Thyroid gland (tissue), 4 donors: ENCODE measurements around the gene PIK3R6. TPM values are rescaled to one million over a fixed set of nuclear protein-coding genes. Genes with fewer than 3 reads are reported as not detected.

Experiments used
- DNase-seq, 2 donors: peaks; one replicate each; pipeline ENCODE4 v3.0.0-alpha.2; 2019
- H3K27ac ChIP-seq, 3 donors: fragments of 200-600 bp; sonication (generic); 1 replicate in 2 of 3; 2 replicates in 1 of 3; pipeline ENCODE4 v1.5.1; 2016 to 2019; ENCODE audit warnings: mild to moderate bottlenecking in 1 of 3, moderate library complexity in 1 of 3
- H3K27me3 ChIP-seq: fragments of 200-600 bp; sonication (generic); one replicate; pipeline ENCODE4 v1.5.1; 2019
- H3K36me3 ChIP-seq, 2 donors: fragments of 200-600 bp; sonication (generic); one replicate each; pipeline ENCODE4 v1.5.1; 2016 to 2019
- H3K4me1 ChIP-seq, 2 donors: fragments of 200-600 bp; sonication (generic); one replicate each; pipeline ENCODE4 v1.5.1; 2017 to 2019
- H3K4me3 ChIP-seq, 3 donors: fragments of 200-600 bp; sonication (generic); replicated peaks in 1 of 3; 1 replicate in 2 of 3; 2 replicates in 1 of 3; pipeline ENCODE4 v1.5.1; 2016; ENCODE audit warnings: mild to moderate bottlenecking in 1 of 3
- H3K9me3 ChIP-seq: fragments of 200-600 bp; sonication (generic); one replicate; pipeline ENCODE4 v1.5.1; 2017
- CTCF ChIP-seq, 6 experiments: fragments of 200-600 bp in 3 of 6; fragments of 450-650 bp in 3 of 6; sonication (generic) in 3 of 6; IDR thresholded peaks; one replicate each; pipeline ENCODE4 v1.5.1; 2016 to 2019; ENCODE audit warnings: antibody characterized with exemption in 6 of 6, mild to moderate bottlenecking in 2 of 6, inconsistent platforms in 1 of 6, moderate library complexity in 1 of 6
- POLR2A ChIP-seq, 2 donors: fragments of 450-650 bp; IDR thresholded peaks; one replicate each; pipeline ENCODE4 v1.6.1; 2017; ENCODE audit warnings: antibody characterized with exemption in 2 of 2, mild to moderate bottlenecking in 2 of 2, moderate library complexity in 1 of 2
- WGBS, 2 donors: methylation state at CpG; one replicate each; pipeline ENCODE4 v1.1.5; 2017; 5-methylcytosine and 5-hydroxymethylcytosine counted together
- intact Hi-C: fragments of 100-400 bp; cut with DNase I; formaldehyde crosslinking; loops from one replicate; pipeline ENCODE4 v1.15.1; 2023
- total RNA-seq, 4 donors: library from RNA; depleted of rRNA; stranded (reverse); fragments of >200 nt; gene quantifications; one replicate each; pipeline ENCODE4 v1.2.3, GENCODE V29; 2016

The PIK3R6 gene
- total RNA-seq, 4 donors from 2014 or later, result 0.22 TPM; not detected in 3

GRCh38 chr17:8828517-8828875 is 39.0 kb downstream of the PIK3R6 start:
- Histone ChIP-seq H3K27ac (no peak overlapping the region), H3K4me3 (no peak overlapping the region), H3K4me1 (no peaks in the 10 kb centered on the region), H3K27me3 (no peaks in the 10 kb centered on the region), H3K9me3 (no peaks in the 10 kb centered on the region), H3K36me3 (no peaks in the 10 kb centered on the region)
- 89 to 95% methylated on average over 10 to 17 of the region's 20 CpGs for WGBS, 2 donors
- intact Hi-C loops, result no loop called here
- no peak for TF ChIP-seq POLR2A (IDR thresholded peaks at IDR 0.05)
- TF ChIP-seq CTCF (IDR thresholded peaks at IDR 0.05), result no peak
- DNase-seq, result no peak

- intact Hi-C loops, result no loop called here
- no peak for DNase-seq
- TF ChIP-seq POLR2A (IDR thresholded peaks at IDR 0.05) (no peak), CTCF (IDR thresholded peaks at IDR 0.05) (no peak)
- no peak overlapping the region for H3K27ac ChIP-seq
- H3K4me1 ChIP-seq, result no peaks in the 10 kb centered on the region
- H3K9me3 ChIP-seq, result no peaks in the 10 kb centered on the region
- 81 to 82% methylated on average over 19 of the region's 19 CpGs for WGBS, 2 donors
- H3K4me3 ChIP-seq, result no peak overlapping the region
- no peaks in the 10 kb centered on the region for H3K36me3 ChIP-seq
- no peaks in the 10 kb centered on the region for H3K27me3 ChIP-seq
These were observed 40.6 kb downstream of the PIK3R6 start for GRCh38 chr17:8826808-8827435.

GRCh38 chr17:8825802-8826201 is 41.7 kb downstream of the PIK3R6 start:
- Histone ChIP-seq H3K9me3 (no peaks in the 10 kb centered on the region), H3K27me3 (no peaks in the 10 kb centered on the region), H3K4me3 (no peak overlapping the region), H3K36me3 (no peaks in the 10 kb centered on the region), H3K4me1 (no peaks in the 10 kb centered on the region), H3K27ac (no peak overlapping the region)
- 74 to 85% methylated on average over 2 of the region's 2 CpGs for WGBS, 2 donors
- DNase-seq, result no peak
- TF ChIP-seq CTCF (IDR thresholded peaks at IDR 0.05) (no peak), POLR2A (IDR thresholded peaks at IDR 0.05) (no peak)
- intact Hi-C loops, result no loop called here

- DNase-seq, result no peak
- Histone ChIP-seq H3K9me3 (no peaks in the 10 kb centered on the region), H3K4me3 (no peak overlapping the region), H3K27me3 (no peaks in the 10 kb centered on the region), H3K4me1 (no peaks in the 10 kb centered on the region), H3K36me3 (no peaks in the 10 kb centered on the region), H3K27ac (no peak overlapping the region)
- TF ChIP-seq POLR2A (IDR thresholded peaks at IDR 0.05), result no peak
- no peak for TF ChIP-seq CTCF (IDR thresholded peaks at IDR 0.05)
- intact Hi-C loops, result no loop called here
- 93 to 97% methylated on average over 5 of the region's 5 CpGs for WGBS, 2 donors
These were observed 44.2 kb downstream of the PIK3R6 start for GRCh38 chr17:8823279-8823678.

GRCh38 chr17:8822401-8823035 is 45.0 kb downstream of the PIK3R6 start:
- no peaks in the 10 kb centered on the region for H3K36me3 ChIP-seq
- TF ChIP-seq CTCF (IDR thresholded peaks at IDR 0.05) (no peak), POLR2A (IDR thresholded peaks at IDR 0.05) (no peak)
- no peaks in the 10 kb centered on the region for H3K27me3 ChIP-seq
- H3K4me1 ChIP-seq, result no peaks in the 10 kb centered on the region
- intact Hi-C loops, result no loop called here
- no peak overlapping the region for H3K4me3 ChIP-seq
- DNase-seq, result no peak
- WGBS, 2 donors, result 84 to 86% methylated on average over 4 to 5 of the region's 5 CpGs
- H3K9me3 ChIP-seq, result no peaks in the 10 kb centered on the region
- no peak overlapping the region for H3K27ac ChIP-seq
